ENCODE results near the gene SNX1. TPM values are rescaled to one million over a fixed set of nuclear protein-coding genes. Genes with fewer than 3 reads are reported as not detected.

The SNX1 gene
- total and polyA plus RNA-seq, 2 of the 13 experiments (the other 11 are each of a cell fraction or from before 2014, with no cell fraction given), result 29.3 to 60.1 TPM

DNA sequence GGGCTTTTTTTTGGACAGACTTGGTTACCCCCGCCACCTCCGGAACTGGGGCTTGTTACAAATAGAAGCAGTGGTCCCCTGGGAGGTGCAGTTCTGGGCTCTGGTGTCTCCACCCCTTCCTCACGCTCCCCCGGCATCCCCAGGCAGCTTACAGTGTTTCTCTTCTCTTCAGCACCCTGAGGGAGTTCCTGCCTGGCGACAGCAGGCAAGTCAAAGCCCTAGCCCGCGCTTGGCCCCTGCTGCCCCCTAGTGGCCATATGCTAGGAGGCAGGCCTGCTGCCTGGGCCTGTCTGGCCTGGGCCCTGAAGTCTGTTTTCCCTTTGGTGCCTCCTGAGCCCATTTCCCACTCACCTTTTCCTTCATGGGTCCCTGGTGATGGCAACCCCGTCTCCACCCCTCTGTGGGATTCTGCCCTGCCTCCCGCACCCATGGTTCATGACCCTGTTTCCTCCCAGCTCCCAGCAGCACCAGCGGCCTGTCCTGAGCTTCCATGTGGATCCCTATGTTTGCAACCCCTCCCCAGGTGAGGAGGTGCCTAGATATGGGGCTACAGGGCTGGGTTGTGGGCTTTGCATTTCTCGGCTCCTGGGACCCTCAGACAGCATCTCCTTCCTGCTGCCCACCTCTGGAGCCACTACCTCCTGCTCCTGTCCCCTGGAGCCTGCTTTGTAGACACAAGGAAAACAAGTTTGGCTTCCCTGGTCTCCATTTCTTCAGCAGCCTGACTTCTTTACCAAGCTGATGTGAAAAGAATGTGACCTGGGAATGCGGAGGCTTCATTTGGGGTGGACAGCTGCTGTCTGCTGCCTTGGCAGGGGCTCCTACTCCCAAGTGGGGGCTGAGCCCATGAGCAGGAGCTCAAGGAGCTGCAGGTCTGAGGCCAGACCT lies 57.9 kb downstream of the SNX1 start (continued):
- TF ChIP-seq SOX6 (IDR thresholded peaks at IDR 0.05) (no peak), SOX6 (CRISPR knock-in tag; IDR thresholded peaks at IDR 0.05) (peak; percentile 44; the same call in 1 of the 2 replicates), RARA (CRISPR knock-in tag; IDR thresholded peaks at IDR 0.05) (0 out of 2 replicates have a peak, but pooled peaks have one; percentile 26), NR0B2 (CRISPR knock-in tag; IDR thresholded peaks at IDR 0.05) (0 out of 2 replicates have a peak, but pooled peaks have one; percentile 34), KLF16 (CRISPR knock-in tag; IDR thresholded peaks at IDR 0.05) (no peak), SALL1 (CRISPR knock-in tag; IDR thresholded peaks at IDR 0.05) (peak; percentile 80), ZC3H13 (CRISPR knock-in tag; IDR thresholded peaks at IDR 0.05) (peak; percentile 87), FOSL2 (CRISPR knock-in tag; IDR thresholded peaks at IDR 0.05) (peak; percentile 11; the same call in 1 of the 2 replicates), RBM22 (optimal IDR thresholded peaks at IDR 0.05; ENCODE audit: low read length) (peak; percentile 99), ZNF567 (CRISPR knock-in tag; IDR thresholded peaks at IDR 0.05; ENCODE audit: borderline replicate concordance) (no peak), ZNF761 (CRISPR knock-in tag; conservative IDR thresholded peaks at IDR 0.05) (peak; percentile 55; the same call in 1 of the 2 replicates), ZNF574 (CRISPR knock-in tag; IDR thresholded peaks at IDR 0.05) (peak; percentile 36; the same call in 1 of the 2 replicates), ZNF614 (CRISPR knock-in tag; IDR thresholded peaks at IDR 0.05; ENCODE audit: borderline replicate concordance) (peak; percentile 34; the same call in 1 of the 2 replicates), ZIK1 (CRISPR knock-in tag; IDR thresholded peaks at IDR 0.05; ENCODE audit: borderline replicate concordance, low read depth) (0 out of 2 replicates have a peak, but pooled peaks have one; percentile 20), MLXIP (CRISPR knock-in tag; IDR thresholded peaks at IDR 0.05; ENCODE audit: borderline replicate concordance) (no peak)
- TF ChIP-seq, protein P1, sequence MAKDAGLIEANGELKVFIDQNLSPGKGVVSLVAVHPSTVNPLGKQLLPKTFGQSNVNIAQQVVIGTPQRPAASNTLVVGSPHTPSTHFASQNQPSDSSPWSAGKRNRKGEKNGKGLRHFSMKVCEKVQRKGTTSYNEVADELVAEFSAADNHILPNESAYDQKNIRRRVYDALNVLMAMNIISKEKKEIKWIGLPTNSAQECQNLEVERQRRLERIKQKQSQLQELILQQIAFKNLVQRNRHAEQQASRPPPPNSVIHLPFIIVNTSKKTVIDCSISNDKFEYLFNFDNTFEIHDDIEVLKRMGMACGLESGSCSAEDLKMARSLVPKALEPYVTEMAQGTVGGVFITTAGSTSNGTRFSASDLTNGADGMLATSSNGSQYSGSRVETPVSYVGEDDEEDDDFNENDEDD (CRISPR knock-in tag; IDR thresholded peaks at IDR 0.05; ENCODE audit: borderline replicate concordance), result peak; percentile 41; the same call in 1 of the 2 replicates
- TF ChIP-seq, protein P2, sequence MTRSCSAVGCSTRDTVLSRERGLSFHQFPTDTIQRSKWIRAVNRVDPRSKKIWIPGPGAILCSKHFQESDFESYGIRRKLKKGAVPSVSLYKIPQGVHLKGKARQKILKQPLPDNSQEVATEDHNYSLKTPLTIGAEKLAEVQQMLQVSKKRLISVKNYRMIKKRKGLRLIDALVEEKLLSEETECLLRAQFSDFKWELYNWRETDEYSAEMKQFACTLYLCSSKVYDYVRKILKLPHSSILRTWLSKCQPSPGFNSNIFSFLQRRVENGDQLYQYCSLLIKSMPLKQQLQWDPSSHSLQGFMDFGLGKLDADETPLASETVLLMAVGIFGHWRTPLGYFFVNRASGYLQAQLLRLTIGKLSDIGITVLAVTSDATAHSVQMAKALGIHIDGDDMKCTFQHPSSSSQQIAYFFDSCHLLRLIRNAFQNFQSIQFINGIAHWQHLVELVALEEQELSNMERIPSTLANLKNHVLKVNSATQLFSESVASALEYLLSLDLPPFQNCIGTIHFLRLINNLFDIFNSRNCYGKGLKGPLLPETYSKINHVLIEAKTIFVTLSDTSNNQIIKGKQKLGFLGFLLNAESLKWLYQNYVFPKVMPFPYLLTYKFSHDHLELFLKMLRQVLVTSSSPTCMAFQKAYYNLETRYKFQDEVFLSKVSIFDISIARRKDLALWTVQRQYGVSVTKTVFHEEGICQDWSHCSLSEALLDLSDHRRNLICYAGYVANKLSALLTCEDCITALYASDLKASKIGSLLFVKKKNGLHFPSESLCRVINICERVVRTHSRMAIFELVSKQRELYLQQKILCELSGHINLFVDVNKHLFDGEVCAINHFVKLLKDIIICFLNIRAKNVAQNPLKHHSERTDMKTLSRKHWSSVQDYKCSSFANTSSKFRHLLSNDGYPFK (CRISPR knock-in tag; IDR thresholded peaks at IDR 0.05; ENCODE audit: borderline replicate concordance), result peak; percentile 18; the same call in 1 of the 2 replicates

All from HepG2 (cell line).